ENCODE data around the gene UNC5A. TPM values are rescaled to one million over a fixed set of nuclear protein-coding genes. Genes with fewer than 3 reads are reported as not detected.
A peak's percentile ranks its signal among the peaks of the same experiment; 100 is the strongest.

The UNC5A gene
- total and polyA plus RNA-seq, 9 of the 15 experiments (the other 6 are each of a cell fraction or from before 2014, with no cell fraction given) = not detected

DNA sequence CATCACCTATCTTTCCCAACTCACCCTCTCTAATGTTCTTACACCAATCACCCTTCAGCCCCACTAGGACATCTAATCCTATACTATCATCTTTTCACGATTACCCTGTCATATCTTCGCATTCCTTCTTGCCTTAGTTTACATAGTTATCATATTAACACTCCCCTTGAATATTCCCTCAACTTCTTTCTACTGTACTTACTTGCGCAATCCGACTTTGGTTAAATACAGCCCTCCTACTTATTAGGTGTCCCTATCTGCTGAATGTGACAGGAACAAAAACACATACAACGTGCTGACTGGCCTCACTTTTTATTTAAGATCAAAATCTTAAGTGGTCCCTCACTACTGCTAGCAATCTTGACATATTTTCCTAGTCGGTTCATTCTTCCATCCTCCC lies 108.3 kb downstream of the UNC5A start:
- WGBS (ENCODE audit: insufficient coverage, low coverage, missing lambda C conversion rate) = 78% methylated on average over 6 of the region's 6 CpGs
- peaks cover 35% of the 10 kb centered on the region for H3K36me3 ChIP-seq (ENCODE audit: control insufficient read depth, insufficient read depth, low read length)
- no peak overlapping the region for H3K4me2 ChIP-seq (ENCODE audit: insufficient read depth, low read length)
- no peaks in the 10 kb centered on the region; the same call in none of the 2 replicates for H4K20me1 ChIP-seq (replicated peaks; ENCODE audit: control insufficient read depth, insufficient read depth, low read length)
- H3K27ac ChIP-seq (ENCODE audit: extremely low read depth, low read depth, low read length) = no peak overlapping the region
- H3K4me3 ChIP-seq = no peak overlapping the region
- POLR2A ChIA-PET = no interaction called here
- no peak overlapping the region for H2AFZ ChIP-seq (ENCODE audit: low read depth, low read length)
- no peak overlapping the region for H3K9ac ChIP-seq (ENCODE audit: insufficient read depth in 1 of 2, low read depth in 2 of 2, low read length in 2 of 2)
- no peak for DNase-seq (ENCODE audit: extremely low read depth in 1 of 4, low spot score in 3 of 4)
- H3K9me3 ChIP-seq (replicated peaks; ENCODE audit: control insufficient read depth, insufficient read depth, low read depth, low read length) = no peaks in the 10 kb centered on the region
- no peaks in the 10 kb centered on the region for H3K9me1 ChIP-seq (ENCODE audit: control insufficient read depth, insufficient read depth, low read length)
- FAIRE-seq = no peak
- peaks cover 0 to 4% of the 10 kb centered on the region in 2 experiments; a peak in 3 of 5 replicates for H3K4me1 ChIP-seq (replicated peaks in 1 of 2; ENCODE audit: control insufficient read depth in 2 of 2, insufficient read depth in 2 of 2, low read length in 2 of 2)
- intact Hi-C loops (cut with micrococcal nuclease) = no loop called here
- TF ChIP-seq CTBP1 (IDR thresholded peaks at IDR 0.05; ENCODE audit: borderline replicate concordance) = no peak
- no peak for TF ChIP-seq SLC30A9 (CRISPR knock-in tag; IDR thresholded peaks at IDR 0.05)
- no peak for TF ChIP-seq TRIM28 (IDR thresholded peaks at IDR 0.05)
- no peak for TF ChIP-seq RBM15 (IDR thresholded peaks at IDR 0.05; ENCODE audit: insufficient read depth, low read length)
- TF ChIP-seq ZNF175 (CRISPR knock-in tag; IDR thresholded peaks at IDR 0.05; ENCODE audit: low read depth) = no peak
- peak; percentile 81 for TF ChIP-seq CEBPB (tag; IDR thresholded peaks at IDR 0.05)
- no peak for TF ChIP-seq CEBPG (CRISPR knock-in tag; IDR thresholded peaks at IDR 0.05)
- peak; percentile 43 to 53; a peak in 3 of 4 replicates for TF ChIP-seq CEBPG (tag; conservative IDR thresholded peaks at IDR 0.05 in 1 of 2, IDR thresholded peaks at IDR 0.05 in 1 of 2)
- TF ChIP-seq, protein P1, sequence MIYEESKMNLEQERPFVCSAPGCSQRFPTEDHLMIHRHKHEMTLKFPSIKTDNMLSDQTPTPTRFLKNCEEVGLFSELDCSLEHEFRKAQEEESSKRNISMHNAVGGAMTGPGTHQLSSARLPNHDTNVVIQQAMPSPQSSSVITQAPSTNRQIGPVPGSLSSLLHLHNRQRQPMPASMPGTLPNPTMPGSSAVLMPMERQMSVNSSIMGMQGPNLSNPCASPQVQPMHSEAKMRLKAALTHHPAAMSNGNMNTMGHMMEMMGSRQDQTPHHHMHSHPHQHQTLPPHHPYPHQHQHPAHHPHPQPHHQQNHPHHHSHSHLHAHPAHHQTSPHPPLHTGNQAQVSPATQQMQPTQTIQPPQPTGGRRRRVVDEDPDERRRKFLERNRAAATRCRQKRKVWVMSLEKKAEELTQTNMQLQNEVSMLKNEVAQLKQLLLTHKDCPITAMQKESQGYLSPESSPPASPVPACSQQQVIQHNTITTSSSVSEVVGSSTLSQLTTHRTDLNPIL (CRISPR knock-in tag; IDR thresholded peaks at IDR 0.05) = no peak
- no peak for ATAC-seq
- in situ Hi-C loops (cut with MboI) = no loop called here
- no TSS peak for BruUV-seq (replicated peaks)
- CTCF ChIA-PET (ENCODE audit: low intra/inter-chr PET ratio) = no interaction called here
- H3K27me3 ChIP-seq (ENCODE audit: control insufficient read depth in 2 of 2, insufficient read depth in 2 of 2, low read length in 2 of 2) = no peaks in the 10 kb centered on the region
- no peaks in the 10 kb centered on the region; the same call in 2 of the 3 replicates for H3K79me2 ChIP-seq (ENCODE audit: control insufficient read depth, insufficient read depth, low read length)
